SK-N-SH (cell line): ENCODE results near the gene VIPR2.

Experiments used
- YY1 ChIP-seq: IDR thresholded peaks from 2 replicates; pipeline ENCODE4 v1.4.0; 2012; ENCODE audit warnings: low read depth, mild to moderate bottlenecking
- TF ChIP-seq, protein P1 (sequence below): fragments of 200-600 bp; sonication (generic); IDR thresholded peaks from 2 replicates; pipeline ENCODE4 v1.6.1; 2017; ENCODE audit warnings: antibody characterized with exemption, mild to moderate bottlenecking, moderate library complexity

DNA sequence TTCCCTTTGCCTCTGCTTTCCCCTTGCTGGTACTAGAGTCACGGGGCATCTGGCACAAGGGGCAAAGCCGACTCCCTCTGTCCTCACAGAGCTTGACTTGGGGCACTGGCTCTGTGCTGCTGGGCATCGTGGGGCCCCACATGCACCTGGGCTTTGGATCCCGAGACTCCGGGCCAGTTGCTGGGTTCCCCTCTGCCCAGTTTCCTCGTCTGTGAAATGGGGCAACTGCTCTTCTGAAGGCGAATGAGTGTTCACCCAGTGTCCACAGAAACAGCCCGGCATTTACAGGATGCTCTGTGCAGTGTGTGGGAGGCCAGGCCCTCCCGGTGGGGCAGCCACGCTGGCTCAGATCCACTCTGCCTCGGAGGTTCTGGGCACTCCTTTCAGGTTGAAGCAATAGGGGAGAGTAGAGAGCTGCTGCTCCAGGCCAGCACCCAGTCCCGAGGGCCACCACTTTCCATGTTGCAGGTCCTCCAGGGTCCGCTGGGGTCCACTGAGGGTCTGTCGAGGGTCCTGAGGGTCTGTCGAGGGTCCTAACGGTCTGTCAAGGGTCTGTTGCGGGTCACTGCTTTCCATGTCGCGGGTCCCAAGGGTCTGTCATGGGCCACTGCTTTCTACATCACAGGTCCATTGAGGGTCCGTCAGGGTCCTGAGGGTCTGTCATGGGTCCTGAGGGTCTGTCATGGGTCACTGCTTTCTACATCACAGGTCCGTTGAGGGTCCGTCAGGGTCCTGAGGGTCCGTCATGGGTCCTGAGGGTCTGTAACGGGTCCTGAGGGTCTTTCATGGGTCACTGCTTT lies 103.6 kb downstream of the VIPR2 start:
- no peak for TF ChIP-seq YY1
- TF ChIP-seq, protein P1, sequence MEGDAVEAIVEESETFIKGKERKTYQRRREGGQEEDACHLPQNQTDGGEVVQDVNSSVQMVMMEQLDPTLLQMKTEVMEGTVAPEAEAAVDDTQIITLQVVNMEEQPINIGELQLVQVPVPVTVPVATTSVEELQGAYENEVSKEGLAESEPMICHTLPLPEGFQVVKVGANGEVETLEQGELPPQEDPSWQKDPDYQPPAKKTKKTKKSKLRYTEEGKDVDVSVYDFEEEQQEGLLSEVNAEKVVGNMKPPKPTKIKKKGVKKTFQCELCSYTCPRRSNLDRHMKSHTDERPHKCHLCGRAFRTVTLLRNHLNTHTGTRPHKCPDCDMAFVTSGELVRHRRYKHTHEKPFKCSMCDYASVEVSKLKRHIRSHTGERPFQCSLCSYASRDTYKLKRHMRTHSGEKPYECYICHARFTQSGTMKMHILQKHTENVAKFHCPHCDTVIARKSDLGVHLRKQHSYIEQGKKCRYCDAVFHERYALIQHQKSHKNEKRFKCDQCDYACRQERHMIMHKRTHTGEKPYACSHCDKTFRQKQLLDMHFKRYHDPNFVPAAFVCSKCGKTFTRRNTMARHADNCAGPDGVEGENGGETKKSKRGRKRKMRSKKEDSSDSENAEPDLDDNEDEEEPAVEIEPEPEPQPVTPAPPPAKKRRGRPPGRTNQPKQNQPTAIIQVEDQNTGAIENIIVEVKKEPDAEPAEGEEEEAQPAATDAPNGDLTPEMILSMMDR = no peak
